CD4-positive, alpha-beta T cell (primary cell): ENCODE data around the gene FAM131A. TPM values are rescaled to one million over a fixed set of nuclear protein-coding genes. Genes with fewer than 3 reads are reported as not detected.
A peak's percentile ranks its signal among the peaks of the same experiment; 100 is the strongest.

Source experiments
- ATAC-seq: fragments of 200-7000 bp; cut with Tn5 transposase; one replicate; pipeline ENCODE4 v1.10.0; 2022; ENCODE audit warnings: mild to moderate bottlenecking; ENCODE audit not compliant: poor library complexity
- CTCF ChIA-PET: fragments of 350-600 bp; sonication (Branson Sonifier 250); formaldehyde crosslinking; loops from one replicate; lab custom pipeline; 2021; ENCODE audit warnings: antibody characterized with exemption, inconsistent platforms; lab: Charles Lee
- POLR2A ChIA-PET: fragments of 350-600 bp; sonication (Branson Sonifier 250); formaldehyde crosslinking; loops from one replicate; lab custom pipeline; 2021; ENCODE audit warnings: antibody characterized with exemption, inconsistent platforms; lab: Charles Lee
- DNase-seq, 14 experiments: peaks; one replicate each; pipeline ENCODE4 v3.0.0-alpha.2; 2013 to 2020; ENCODE audit warnings: mixed read lengths in 2 of 14
- H3K27ac ChIP-seq, 2 donors: one replicate each; pipeline versions ENCODE4 v1.5.1 to v1.7.0; 2013; ENCODE audit warnings: low read length in 2 of 2, low read depth in 1 of 2, mild to moderate bottlenecking in 1 of 2
- H3K27me3 ChIP-seq, 2 experiments: 1 replicate in 1 of 2; 2 replicates in 1 of 2; pipeline versions ENCODE4 v1.6.1 to v1.7.0; 2013; ENCODE audit warnings: low read length in 2 of 2, control low read depth in 1 of 2, mild to moderate bottlenecking in 1 of 2, moderate library complexity in 1 of 2; ENCODE audit not compliant: insufficient read depth in 2 of 2, control insufficient read depth in 1 of 2
- H3K36me3 ChIP-seq: one replicate; pipeline ENCODE4 v1.6.1; 2013; ENCODE audit warnings: low read length, control low read depth; ENCODE audit not compliant: insufficient read depth
- H3K4me1 ChIP-seq: one replicate; pipeline ENCODE4 v1.6.1; 2013; ENCODE audit warnings: low read length, control low read depth; ENCODE audit not compliant: insufficient read depth
- H3K4me3 ChIP-seq: one replicate; pipeline ENCODE4 v1.5.1; 2013; ENCODE audit warnings: mild to moderate bottlenecking, low read length, moderate library complexity
- H3K9me3 ChIP-seq, 2 experiments: 1 replicate in 1 of 2; 2 replicates in 1 of 2; pipeline versions ENCODE4 v1.6.1 to v1.7.0; 2013; ENCODE audit warnings: low read length in 2 of 2, mild to moderate bottlenecking in 2 of 2, control low read depth in 1 of 2, moderate library complexity in 1 of 2; ENCODE audit not compliant: control insufficient read depth in 1 of 2, insufficient read depth in 1 of 2
- H3K27ac Mint-ChIP-seq: one replicate; pipeline ENCODE4 v1.8.0; 2020; ENCODE audit warnings: mixed read lengths
- H3K27me3 Mint-ChIP-seq: one replicate; pipeline ENCODE4 v1.8.0; 2021; ENCODE audit warnings: mixed read lengths
- H3K36me3 Mint-ChIP-seq: one replicate; pipeline ENCODE4 v1.8.0; 2021; ENCODE audit warnings: low read depth, mixed read lengths
- H3K4me1 Mint-ChIP-seq: one replicate; pipeline ENCODE4 v1.8.0; 2021; ENCODE audit warnings: low read depth, mixed read lengths
- H3K4me3 Mint-ChIP-seq: one replicate; pipeline ENCODE4 v1.8.0; 2020; ENCODE audit warnings: mild to moderate bottlenecking, mixed read lengths
- H3K9me3 Mint-ChIP-seq: one replicate; pipeline ENCODE4 v1.8.0; 2020; ENCODE audit warnings: mixed read lengths
- intact Hi-C, 2 experiments: fragments of 100-400 bp; cut with DNase I in 1 of 2; cut with micrococcal nuclease in 1 of 2; formaldehyde crosslinking; loops; one replicate each; pipeline versions ENCODE4 v1.15.1 to v1.9.0; 2023 to 2025; cut with DNase I, micrococcal nuclease
- total RNA-seq, 174 experiments: library from RNA in 2 of 174; stranded (reverse) in 2 of 174; gene quantifications; one replicate each; pipeline ENCODE4 v1.2.3 and lab custom pipeline; 2021 to 2026
- TF ChIP-seq, protein P1 (sequence below): fragments of 200-600 bp; IDR thresholded peaks from one replicate; pipeline ENCODE4 v1.8.0; 2022; ENCODE audit warnings: antibody characterized with exemption, mild to moderate bottlenecking

Gene FAM131A
- total RNA-seq, 2 experiments from 2014 or later = 10.4 to 11.0 TPM

DNA sequence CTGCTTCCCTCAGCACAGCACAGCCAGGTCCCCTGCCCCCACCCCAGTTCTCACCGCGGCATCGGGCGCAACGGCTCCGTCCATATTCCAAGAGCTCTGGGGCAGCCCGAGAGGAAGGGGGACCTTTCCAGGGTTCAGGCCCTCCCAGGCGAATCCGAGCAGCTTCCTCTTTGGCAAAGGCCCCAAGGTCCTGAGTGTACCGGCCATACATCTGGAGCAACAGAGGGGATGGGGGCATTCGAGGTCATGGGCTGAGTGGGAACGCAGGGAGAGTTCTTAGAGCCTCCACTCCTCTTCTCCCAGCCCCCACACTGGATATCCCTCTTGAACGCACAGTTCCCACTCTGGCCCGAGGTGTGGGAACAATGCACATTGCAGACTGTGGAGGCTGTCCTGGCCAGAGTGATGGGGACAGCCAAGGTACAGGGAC, 21.5 kb downstream of the FAM131A start:
- no peaks in the 10 kb centered on the region for H3K27me3 ChIP-seq
- ChIA-PET POLR2A (interaction anchor here (0.6 kb wide), 1 partner anchor 171 kb away, joined by 3 read pairs; no protein-coding TSS in a partner anchor), CTCF (no interaction called here)
- intact Hi-C loops = loop anchor here in 1 of 2 experiments (5.0 kb wide), 1 partner anchor 168 kb away; no protein-coding TSS in a partner anchor
- peak overlapping the region; percentile 45 for H3K4me3 Mint-ChIP-seq
- H3K27ac Mint-ChIP-seq = no peak overlapping the region
- H3K27ac ChIP-seq = no peak overlapping the region
- H3K36me3 Mint-ChIP-seq = peaks cover 15% of the 10 kb centered on the region
- no peak overlapping the region for H3K4me3 ChIP-seq
- peaks cover 14% of the 10 kb centered on the region for H3K4me1 Mint-ChIP-seq
- ATAC-seq (no peak), DNase-seq (peak in 1 of 14 experiments; percentile 12)
- H3K27me3 Mint-ChIP-seq = no peaks in the 10 kb centered on the region
- H3K9me3 Mint-ChIP-seq = no peaks in the 10 kb centered on the region
- H3K36me3 ChIP-seq = no peaks in the 10 kb centered on the region
- TF ChIP-seq, protein P1, sequence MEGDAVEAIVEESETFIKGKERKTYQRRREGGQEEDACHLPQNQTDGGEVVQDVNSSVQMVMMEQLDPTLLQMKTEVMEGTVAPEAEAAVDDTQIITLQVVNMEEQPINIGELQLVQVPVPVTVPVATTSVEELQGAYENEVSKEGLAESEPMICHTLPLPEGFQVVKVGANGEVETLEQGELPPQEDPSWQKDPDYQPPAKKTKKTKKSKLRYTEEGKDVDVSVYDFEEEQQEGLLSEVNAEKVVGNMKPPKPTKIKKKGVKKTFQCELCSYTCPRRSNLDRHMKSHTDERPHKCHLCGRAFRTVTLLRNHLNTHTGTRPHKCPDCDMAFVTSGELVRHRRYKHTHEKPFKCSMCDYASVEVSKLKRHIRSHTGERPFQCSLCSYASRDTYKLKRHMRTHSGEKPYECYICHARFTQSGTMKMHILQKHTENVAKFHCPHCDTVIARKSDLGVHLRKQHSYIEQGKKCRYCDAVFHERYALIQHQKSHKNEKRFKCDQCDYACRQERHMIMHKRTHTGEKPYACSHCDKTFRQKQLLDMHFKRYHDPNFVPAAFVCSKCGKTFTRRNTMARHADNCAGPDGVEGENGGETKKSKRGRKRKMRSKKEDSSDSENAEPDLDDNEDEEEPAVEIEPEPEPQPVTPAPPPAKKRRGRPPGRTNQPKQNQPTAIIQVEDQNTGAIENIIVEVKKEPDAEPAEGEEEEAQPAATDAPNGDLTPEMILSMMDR = no peak
- no peaks in the 10 kb centered on the region for H3K9me3 ChIP-seq
- peaks cover 36% of the 10 kb centered on the region for H3K4me1 ChIP-seq

GRCh38 chr3:184359610-184360009, 22.2 kb downstream of the FAM131A start:
- intact Hi-C loops = loop anchor here in 1 of 2 experiments (2.0 to 10.0 kb wide), 5 partner anchors 23 to 465 kb away; partner anchors contain the start of genes ABCF3, ALG3, EEF1AKMT4 and FAM131A
- ChIA-PET CTCF (interaction anchor here (1.4 kb wide), 1 partner anchor 12 kb away, joined by 3 read pairs; no protein-coding TSS in a partner anchor), POLR2A (no interaction called here)
- no peak overlapping the region for H3K27ac ChIP-seq
- Mint-ChIP-seq H3K4me1 (peaks cover 19% of the 10 kb centered on the region), H3K27me3 (no peaks in the 10 kb centered on the region), H3K36me3 (peaks cover 18% of the 10 kb centered on the region), H3K27ac (no peak overlapping the region), H3K4me3 (peak overlapping the region; percentile 72), H3K9me3 (no peaks in the 10 kb centered on the region)
- ATAC-seq (no peak), DNase-seq (peak in 1 of 14 experiments; percentile 17)
- TF ChIP-seq, protein P1 = no peak
- H3K27me3 ChIP-seq = no peaks in the 10 kb centered on the region
- H3K36me3 ChIP-seq = no peaks in the 10 kb centered on the region
- H3K4me3 ChIP-seq = no peak overlapping the region
- no peaks in the 10 kb centered on the region for H3K9me3 ChIP-seq
- peaks cover 37% of the 10 kb centered on the region for H3K4me1 ChIP-seq

DNA sequence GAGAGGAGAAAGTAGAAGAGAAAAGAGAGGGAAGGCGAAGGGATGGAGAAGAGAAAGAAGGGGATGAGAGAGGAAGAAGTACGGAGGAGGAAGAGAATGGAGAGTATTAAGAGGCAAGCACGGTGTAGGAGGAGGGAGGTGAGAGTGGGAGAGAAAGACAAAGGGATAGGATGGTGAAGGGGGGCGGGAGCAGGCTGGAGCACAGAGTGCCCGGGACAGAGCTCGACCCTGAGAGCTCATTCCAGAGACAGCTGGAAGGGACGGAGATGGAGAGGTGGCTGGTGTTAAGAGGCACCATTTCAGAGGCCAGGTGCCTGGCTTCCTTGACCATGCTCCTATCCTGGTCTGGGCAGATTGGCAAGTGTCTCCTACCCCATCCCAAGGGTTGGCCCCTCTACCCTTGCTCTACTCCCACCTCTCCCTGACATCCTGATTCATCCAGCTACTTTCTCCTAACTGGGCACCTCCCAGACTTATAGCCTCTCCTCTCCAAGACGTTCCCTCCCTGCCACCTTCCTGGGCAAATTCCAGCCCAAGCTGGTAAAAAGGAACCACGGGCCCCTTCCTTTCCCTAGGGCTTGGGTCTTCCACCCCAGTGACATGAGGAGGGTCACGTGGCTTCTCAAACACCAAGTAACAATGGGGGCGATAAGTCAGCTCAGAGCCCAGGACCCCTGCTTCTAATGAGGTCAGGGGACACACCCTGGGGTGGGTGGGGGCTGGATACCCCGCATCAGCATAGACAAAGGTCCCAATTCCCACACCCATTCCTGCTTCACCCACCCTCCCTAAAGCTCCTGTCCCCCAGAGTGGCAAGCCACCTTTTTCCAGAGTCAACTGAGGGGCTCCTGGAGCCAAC, 22.9 kb downstream of the FAM131A start:
- Histone ChIP-seq H3K36me3 (no peaks in the 10 kb centered on the region), H3K27ac (no peak overlapping the region), H3K27me3 (no peaks in the 10 kb centered on the region), H3K4me3 (no peak overlapping the region), H3K4me1 (peaks cover 37% of the 10 kb centered on the region), H3K9me3 (no peaks in the 10 kb centered on the region)
- H3K9me3 Mint-ChIP-seq = no peaks in the 10 kb centered on the region
- H3K27me3 Mint-ChIP-seq = no peaks in the 10 kb centered on the region
- intact Hi-C loops = loop anchor here in 1 of 2 experiments (2.0 to 10.0 kb wide), 4 partner anchors 23 to 465 kb away; partner anchors contain the start of genes ABCF3, ALG3, EEF1AKMT4 and FAM131A
- peak overlapping the region; percentile 6 for H3K27ac Mint-ChIP-seq
- TF ChIP-seq, protein P1 = no peak
- peak in 1 of 14 experiments; percentile 21 for DNase-seq
- ChIA-PET POLR2A (interaction anchor here (1.0 kb wide), 1 partner anchor 169 kb away, joined by 3 read pairs; no protein-coding TSS in a partner anchor), CTCF (interaction anchor here (1.4 kb wide), 1 partner anchor 11 kb away, joined by 3 read pairs; no protein-coding TSS in a partner anchor)
- H3K4me1 Mint-ChIP-seq = peaks cover 26% of the 10 kb centered on the region
- H3K36me3 Mint-ChIP-seq = peaks cover 25% of the 10 kb centered on the region
- H3K4me3 Mint-ChIP-seq = peak overlapping the region; percentile 72
- no peak for ATAC-seq
